Common myeloid progenitor, CD34-positive (primary cell): Measurements from ENCODE around the gene SLC34A3.
A peak's percentile ranks its signal among the peaks of the same experiment; 100 is the strongest.

Experiments used
- CTCF ChIA-PET: fragments of 350-600 bp; sonication (Branson Sonifier 250); formaldehyde crosslinking; loops from one replicate; lab custom pipeline; 2021; ENCODE audit warnings: antibody characterized with exemption; lab: Charles Lee
- POLR2A ChIA-PET: fragments of 350-600 bp; sonication (Branson Sonifier 250); formaldehyde crosslinking; loops from one replicate; lab custom pipeline; 2021; ENCODE audit warnings: antibody characterized with exemption; lab: Charles Lee
- DNase-seq, 3 donors: peaks; one replicate each; pipeline versions ENCODE4 v3.0.0 to v3.0.0-alpha.2; 2013
- H3K27ac ChIP-seq, 2 experiments: 1 replicate in 1 of 2; 2 replicates in 1 of 2; pipeline ENCODE4 v1.7.0; 2013; ENCODE audit warnings: inconsistent platforms in 2 of 2, low read length in 2 of 2, mild to moderate bottlenecking in 2 of 2, low read depth in 1 of 2, moderate library complexity in 1 of 2; ENCODE audit not compliant: severe bottlenecking in 2 of 2, insufficient read depth in 1 of 2, poor library complexity in 1 of 2
- H3K27me3 ChIP-seq, 5 experiments: replicated peaks in 2 of 5; 1 replicate in 3 of 5; 2 replicates in 2 of 5; pipeline versions ENCODE4 v1.6.1 to v1.7.0; 2013; ENCODE audit warnings: low read length in 4 of 5, mild to moderate bottlenecking in 2 of 5, moderate library complexity in 2 of 5, inconsistent platforms in 1 of 5; ENCODE audit not compliant: insufficient read depth in 5 of 5, control insufficient read depth in 4 of 5
- H3K36me3 ChIP-seq, 4 experiments: 1 replicate in 2 of 4; 2 replicates in 2 of 4; pipeline versions ENCODE4 v1.6.1 to v1.7.0; 2013; ENCODE audit warnings: low read length in 3 of 4, control low read depth in 1 of 4, mild to moderate bottlenecking in 1 of 4; ENCODE audit not compliant: control insufficient read depth in 4 of 4, insufficient read depth in 4 of 4
- H3K4me1 ChIP-seq, 4 experiments: 1 replicate in 3 of 4; 2 replicates in 1 of 4; pipeline versions ENCODE4 v1.6.1 to v1.7.1; 2013; ENCODE audit warnings: low read length in 3 of 4, mild to moderate bottlenecking in 3 of 4, control low read depth in 1 of 4, inconsistent platforms in 1 of 4, moderate library complexity in 1 of 4; ENCODE audit not compliant: control insufficient read depth in 4 of 4, insufficient read depth in 4 of 4; ENCODE audit errors: control extremely low read depth in 1 of 4
- H3K4me3 ChIP-seq, 7 experiments: 1 replicate in 4 of 7; 2 replicates in 3 of 7; pipeline versions ENCODE4 v1.5.1 to v1.7.0; 2013; ENCODE audit warnings: mild to moderate bottlenecking in 7 of 7, low read length in 6 of 7, moderate library complexity in 6 of 7, inconsistent platforms in 2 of 7, low read depth in 2 of 7, control low read depth in 1 of 7; ENCODE audit not compliant: insufficient read depth in 4 of 7, control insufficient read depth in 1 of 7; ENCODE audit errors: extremely low read depth in 1 of 7
- H3K9me3 ChIP-seq, 5 experiments: 1 replicate in 4 of 5; 2 replicates in 1 of 5; pipeline versions ENCODE4 v1.6.1 to v1.7.1; 2013; ENCODE audit warnings: low read length in 4 of 5, mild to moderate bottlenecking in 2 of 5, inconsistent platforms in 1 of 5, low read depth in 1 of 5, moderate library complexity in 1 of 5; ENCODE audit not compliant: control insufficient read depth in 4 of 5, insufficient read depth in 2 of 5; ENCODE audit errors: control extremely low read depth in 1 of 5
- WGBS: methylation state at CpG from one replicate; pipeline ENCODE4 v1.1.5; 2013; ENCODE audit not compliant: insufficient coverage; 5-methylcytosine and 5-hydroxymethylcytosine counted together

Gene SLC34A3

DNA sequence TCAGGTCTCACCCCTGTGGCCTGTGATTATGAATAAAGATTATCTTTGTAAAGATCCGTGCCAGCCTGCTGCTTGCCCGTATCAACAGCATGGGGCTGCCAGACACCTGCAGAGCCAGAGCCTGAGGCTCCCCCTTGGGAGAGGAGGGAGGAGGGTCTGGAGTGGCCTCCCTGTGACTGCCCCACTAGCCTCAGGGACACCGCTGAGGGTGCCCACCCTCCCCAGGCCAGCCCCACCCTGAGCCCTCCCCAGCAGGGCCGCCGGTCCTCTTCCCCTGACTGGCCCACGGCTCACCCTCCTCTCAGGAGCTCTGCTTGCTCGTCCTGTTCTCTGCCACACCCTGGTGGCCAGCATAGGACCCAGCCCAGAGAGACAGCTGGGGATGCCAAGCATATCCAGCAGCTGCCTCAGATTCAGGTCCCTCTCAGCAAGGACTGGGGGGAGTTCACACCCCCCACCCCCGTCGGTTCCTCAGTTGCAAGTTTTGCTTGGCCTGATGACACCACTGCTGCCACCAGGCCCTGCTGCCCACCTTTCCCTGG lies 40.3 kb upstream of the SLC34A3 start:
- Histone ChIP-seq H3K27ac (peak overlapping the region in 1 of 2 experiments; percentile 90), H3K36me3 (peaks cover 5 to 53% (median 26%) of the 10 kb centered on the region in 4 experiments)

DNA sequence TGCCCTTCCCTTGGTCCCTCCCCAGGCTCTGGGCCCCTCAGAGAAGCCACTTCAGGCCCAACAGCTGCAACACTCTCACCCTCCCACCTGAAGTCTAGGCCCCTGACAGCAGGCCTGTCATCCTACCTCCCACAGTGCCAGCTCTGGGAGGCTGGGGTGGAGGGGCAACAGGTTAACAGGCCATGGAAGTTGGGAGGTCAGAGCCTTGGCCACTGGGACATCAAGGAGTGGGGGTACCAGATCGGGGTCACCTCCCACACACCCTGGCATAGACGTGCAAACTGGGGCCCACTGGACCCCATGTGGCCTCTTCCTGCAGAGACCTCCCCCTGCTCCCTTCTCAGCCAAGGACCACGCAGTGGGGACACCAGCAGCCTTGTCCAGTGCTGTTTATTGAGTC lies 39.5 kb upstream of the SLC34A3 start:
- Histone ChIP-seq H3K27me3 (no peaks in the 10 kb centered on the region), H3K4me3 (no peak overlapping the region), H3K9me3 (no peaks in the 10 kb centered on the region), H3K36me3 (peaks cover 5 to 44% (median 19%) of the 10 kb centered on the region in 4 experiments), H3K27ac (no peak overlapping the region), H3K4me1 (peaks cover 3 to 39% (median 36%) of the 10 kb centered on the region in 4 experiments)
- POLR2A ChIA-PET, result no interaction called here
- CTCF ChIA-PET, result interaction anchor here (1.0 to 6.1 kb wide), 2 partner anchors 15 to 45 kb away, joined by 3 to 33 read pairs; no protein-coding TSS in a partner anchor
- DNase-seq, result no peak
- whole genome bisulfite sequencing, result 77% methylated on average over 3 of the region's 3 CpGs

More for the DNA sequence above, 40.3 kb upstream of the SLC34A3 start:
- WGBS, result 95% methylated on average over 9 of the region's 9 CpGs
- peaks cover 3 to 39% (median 36%) of the 10 kb centered on the region in 4 experiments for H3K4me1 ChIP-seq
- H3K27me3 ChIP-seq, result no peaks in the 10 kb centered on the region
- POLR2A ChIA-PET, result no interaction called here
- no peak for DNase-seq
- CTCF ChIA-PET, result interaction anchor here (0.8 to 6.1 kb wide), 10 partner anchors 8 to 59 kb away, joined by 3 to 33 read pairs (median 6); partner anchors contain the start of genes LRRC26, RNF208, RNF224 and TMEM210
- H3K9me3 ChIP-seq, result no peaks in the 10 kb centered on the region
- peak overlapping the region in 2 of 7 experiments; percentile 98 to 99 for H3K4me3 ChIP-seq

DNA sequence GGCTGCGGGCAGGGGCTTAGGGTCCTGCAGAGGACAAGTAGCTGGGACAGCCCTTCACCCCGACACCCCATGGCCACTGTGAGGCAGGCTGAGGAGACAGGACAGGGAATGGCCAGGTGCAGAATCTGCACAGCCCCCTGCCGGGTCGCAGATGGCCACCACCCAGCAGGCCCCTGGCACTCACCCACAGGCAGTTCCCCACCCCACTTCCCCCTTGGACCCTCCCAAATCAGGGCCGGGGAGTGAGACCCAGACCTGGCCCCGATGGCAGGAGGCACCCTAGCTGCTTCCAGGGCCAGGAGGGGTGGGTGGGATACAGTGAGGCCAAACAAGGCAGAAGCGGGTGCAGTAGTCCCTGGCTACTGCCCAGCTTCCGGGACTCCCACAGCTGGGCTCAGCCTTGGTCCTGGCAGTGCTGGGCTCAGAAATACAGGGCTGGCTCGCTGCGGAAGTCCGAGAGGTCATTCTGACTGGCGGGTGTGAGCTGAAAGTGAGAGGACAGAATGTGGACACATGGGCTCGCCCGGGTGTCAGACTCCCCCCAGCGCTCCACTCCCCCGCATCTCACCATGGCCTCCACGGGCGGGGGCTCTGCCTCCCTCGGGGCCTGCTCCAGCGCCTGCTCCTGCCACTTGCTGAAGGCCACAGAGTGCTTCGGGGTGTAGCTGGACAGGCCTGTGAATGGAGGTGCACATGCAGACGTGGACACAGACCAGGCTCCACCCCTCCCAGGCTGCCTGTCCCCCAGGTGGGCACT lies 38.8 kb upstream of the SLC34A3 start:
- Histone ChIP-seq H3K36me3 (peaks cover 4 to 38% (median 15%) of the 10 kb centered on the region in 4 experiments), H3K4me3 (no peak overlapping the region), H3K9me3 (no peaks in the 10 kb centered on the region), H3K27me3 (no peaks in the 10 kb centered on the region), H3K27ac (no peak overlapping the region), H3K4me1 (peaks cover 3 to 32% (median 30%) of the 10 kb centered on the region in 4 experiments)
- ChIA-PET CTCF (interaction anchor here (1.0 to 6.1 kb wide), 5 partner anchors 12 to 45 kb away, joined by 3 to 33 read pairs (median 5); partner anchors contain the start of gene RNF224), POLR2A (no interaction called here)
- 98% methylated on average over 13 of the region's 22 CpGs for WGBS
- DNase-seq, result no peak

DNA sequence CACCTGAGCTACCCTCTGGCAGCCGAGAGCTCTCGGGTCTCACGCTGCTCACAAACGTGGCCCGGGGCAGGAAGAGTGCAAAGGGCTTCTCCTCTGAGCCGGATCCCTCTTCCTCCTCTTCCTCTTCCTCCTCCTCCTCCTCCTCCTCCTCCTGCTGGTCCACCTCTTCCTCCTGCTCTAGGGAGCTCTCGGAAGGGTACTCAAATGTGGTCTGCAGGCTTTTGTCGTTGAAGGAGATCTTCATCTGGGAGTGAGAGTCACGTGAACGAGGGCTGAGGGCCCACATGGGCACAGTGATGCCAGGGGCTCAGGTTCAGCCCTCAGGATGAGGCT lies 38.3 kb upstream of the SLC34A3 start:
- Histone ChIP-seq H3K27ac (no peak overlapping the region), H3K4me3 (no peak overlapping the region), H3K27me3 (no peaks in the 10 kb centered on the region), H3K4me1 (peaks cover 3 to 27% (median 25%) of the 10 kb centered on the region in 4 experiments), H3K9me3 (no peaks in the 10 kb centered on the region), H3K36me3 (peaks cover 0 to 35% (median 14%) of the 10 kb centered on the region in 4 experiments)
- CTCF ChIA-PET, result interaction anchor here (1.3 to 2.5 kb wide), 3 partner anchors 12 to 34 kb away, joined by 3 to 12 read pairs (median 5); partner anchors contain the start of gene RNF224
- WGBS, result 98% methylated on average over 10 of the region's 10 CpGs
- DNase-seq, result no peak
- POLR2A ChIA-PET, result interaction anchor here (0.6 kb wide), 1 partner anchor 357 kb away, joined by 7 read pairs; no protein-coding TSS in a partner anchor

DNA sequence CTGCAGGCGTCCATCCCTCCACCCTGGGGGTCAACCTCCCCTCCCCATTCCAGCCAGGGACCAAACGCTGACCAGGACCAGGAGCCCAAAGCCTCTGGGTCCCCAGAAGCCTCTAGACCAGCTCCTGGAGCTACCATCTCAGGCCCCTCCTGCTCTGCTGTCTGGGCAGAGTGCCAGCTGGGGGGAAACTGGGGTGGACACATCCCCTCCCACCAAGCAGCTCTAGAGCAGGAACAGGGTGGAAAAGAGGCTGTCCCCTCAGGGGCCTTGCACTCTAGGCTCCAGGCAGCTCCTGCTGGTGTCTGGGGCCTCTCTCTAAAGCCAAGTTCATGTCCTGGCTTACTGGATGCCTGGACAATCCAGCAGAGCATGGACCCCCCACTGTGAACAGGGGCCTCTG lies 37.8 kb upstream of the SLC34A3 start:
- ChIA-PET CTCF (interaction anchor here (1.3 to 2.5 kb wide), 3 partner anchors 11 to 34 kb away, joined by 3 to 12 read pairs (median 5); partner anchors contain the start of gene RNF224), POLR2A (interaction anchor here (0.6 kb wide), 1 partner anchor 358 kb away, joined by 7 read pairs; no protein-coding TSS in a partner anchor)
- Histone ChIP-seq H3K4me3 (no peak overlapping the region), H3K27ac (no peak overlapping the region), H3K4me1 (peaks cover 3 to 25% (median 21%) of the 10 kb centered on the region in 4 experiments), H3K9me3 (no peaks in the 10 kb centered on the region), H3K27me3 (no peaks in the 10 kb centered on the region), H3K36me3 (peaks cover 0 to 35% (median 14%) of the 10 kb centered on the region in 4 experiments)
- WGBS, result 100% methylated on average over 1 of the region's 2 CpGs
- no peak for DNase-seq

DNA sequence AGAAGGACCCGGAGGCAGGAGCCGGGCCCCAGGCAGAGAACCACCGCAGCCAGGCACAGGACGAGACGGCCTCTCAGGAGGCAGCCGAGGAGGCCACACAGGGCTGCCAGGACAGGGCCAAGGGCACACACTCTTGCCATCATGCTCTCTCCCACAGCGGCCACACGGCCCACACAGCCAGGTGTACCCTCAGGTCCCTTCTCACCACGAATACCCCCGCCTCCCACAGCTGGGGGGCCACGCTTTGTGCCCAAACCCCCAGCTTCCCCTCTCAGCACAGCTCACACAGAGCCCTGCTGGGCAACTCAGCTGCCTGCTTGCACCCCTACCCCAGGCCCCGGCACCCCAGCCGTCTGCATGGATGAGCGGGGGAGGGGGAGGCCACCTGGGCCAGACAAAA lies 36.9 kb upstream of the SLC34A3 start:
- peaks cover 0 to 35% (median 14%) of the 10 kb centered on the region in 4 experiments for H3K36me3 ChIP-seq
- H3K4me1 ChIP-seq, result peaks cover 3 to 31% (median 19%) of the 10 kb centered on the region in 4 experiments
- no peak for DNase-seq
- H3K9me3 ChIP-seq, result no peaks in the 10 kb centered on the region
- 98% methylated on average over 12 of the region's 14 CpGs for WGBS
- H3K27me3 ChIP-seq, result no peaks in the 10 kb centered on the region
- ChIA-PET CTCF (interaction anchor here (1.2 to 2.5 kb wide), 4 partner anchors 14 to 74 kb away, joined by 3 to 12 read pairs (median 4); partner anchors contain the start of genes RNF208 and RNF224), POLR2A (no interaction called here)
- H3K27ac ChIP-seq, result no peak overlapping the region
- no peak overlapping the region for H3K4me3 ChIP-seq
